GM21737 (cell line): ENCODE measurements around the gene ZSCAN16.

Experiments
- ATAC-seq: cut with Tn5 transposase; IDR thresholded peaks from one replicate; pipeline ENCODE4 v1.9.1; 2021; ENCODE audit warnings: mild to moderate bottlenecking, moderate library complexity; ENCODE audit not compliant: unreplicated experiment

Gene ZSCAN16

DNA sequence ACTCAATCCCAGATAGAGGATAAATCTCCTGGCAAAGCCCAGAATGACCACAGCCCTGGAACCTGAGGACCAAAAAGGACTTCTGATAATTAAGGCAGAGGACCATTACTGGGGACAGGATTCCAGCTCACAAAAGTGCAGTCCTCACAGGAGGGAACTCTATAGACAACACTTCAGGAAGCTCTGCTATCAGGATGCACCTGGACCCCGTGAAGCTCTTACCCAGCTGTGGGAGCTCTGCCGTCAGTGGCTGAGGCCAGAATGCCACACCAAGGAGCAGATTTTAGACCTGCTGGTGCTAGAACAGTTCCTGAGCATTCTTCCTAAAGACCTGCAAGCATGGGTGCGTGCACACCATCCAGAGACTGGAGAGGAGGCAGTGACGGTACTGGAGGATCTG lies 992 bp downstream of the ZSCAN16 start:
- ATAC-seq, result no peak

DNA sequence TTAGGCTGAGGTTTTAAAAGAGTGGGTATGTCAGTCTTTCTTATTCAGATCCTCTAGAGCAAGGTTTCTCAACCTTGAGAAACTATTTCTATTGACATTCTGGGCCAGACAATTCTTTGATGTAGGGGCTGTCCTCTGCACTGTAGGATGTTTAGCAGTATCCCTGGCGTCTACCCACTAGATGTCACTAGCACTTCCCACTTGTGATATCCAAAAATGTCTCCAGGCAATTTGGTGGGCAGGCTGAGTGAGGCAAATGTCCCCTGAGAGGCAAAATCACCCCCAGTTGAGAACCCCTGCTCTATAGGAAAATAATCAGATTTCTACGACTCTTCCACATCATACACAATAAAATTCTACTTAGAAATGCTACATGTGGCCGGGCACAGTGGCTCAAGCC lies 9.6 kb downstream of the ZSCAN16 start:
- no peak for ATAC-seq

DNA sequence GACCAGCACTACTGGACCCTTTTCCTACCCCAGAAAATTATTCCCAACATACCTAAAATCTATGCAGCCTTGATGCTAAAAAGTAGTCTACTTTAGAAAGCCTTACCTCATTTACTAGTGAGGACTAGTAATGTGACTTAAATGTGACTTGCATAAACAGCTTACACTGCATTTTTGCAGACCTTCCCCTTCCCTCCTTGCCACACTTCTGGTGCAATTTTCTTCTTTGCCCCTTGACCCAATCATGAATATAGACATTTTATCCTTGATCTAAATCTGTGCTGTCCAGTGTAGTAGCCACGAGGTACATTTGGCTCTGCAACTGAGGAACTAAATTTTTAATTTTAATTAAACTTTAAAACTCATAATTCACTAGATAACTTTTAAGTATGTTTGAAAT lies 10.3 kb downstream of the ZSCAN16 start:
- ATAC-seq, result no peak

DNA sequence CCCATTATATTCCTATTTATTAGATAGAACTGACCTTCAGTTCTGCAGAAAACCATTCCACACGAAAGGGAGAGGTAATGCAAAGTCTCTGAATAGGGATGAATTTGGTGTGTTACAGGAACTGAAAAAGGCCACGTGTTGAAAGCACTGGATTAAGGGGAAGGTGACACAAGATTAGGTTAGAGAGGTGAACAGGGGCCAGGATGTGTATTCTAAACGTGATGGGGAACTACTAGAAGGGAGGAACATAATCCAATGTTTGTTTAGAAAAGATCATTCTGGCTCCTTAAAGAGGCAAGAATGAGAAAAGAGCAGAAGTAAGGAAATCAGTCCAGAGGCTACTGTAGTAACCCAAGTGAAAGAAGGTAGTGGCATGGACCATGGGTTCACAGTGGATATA lies 11.0 kb downstream of the ZSCAN16 start:
- ATAC-seq, result no peak

DNA sequence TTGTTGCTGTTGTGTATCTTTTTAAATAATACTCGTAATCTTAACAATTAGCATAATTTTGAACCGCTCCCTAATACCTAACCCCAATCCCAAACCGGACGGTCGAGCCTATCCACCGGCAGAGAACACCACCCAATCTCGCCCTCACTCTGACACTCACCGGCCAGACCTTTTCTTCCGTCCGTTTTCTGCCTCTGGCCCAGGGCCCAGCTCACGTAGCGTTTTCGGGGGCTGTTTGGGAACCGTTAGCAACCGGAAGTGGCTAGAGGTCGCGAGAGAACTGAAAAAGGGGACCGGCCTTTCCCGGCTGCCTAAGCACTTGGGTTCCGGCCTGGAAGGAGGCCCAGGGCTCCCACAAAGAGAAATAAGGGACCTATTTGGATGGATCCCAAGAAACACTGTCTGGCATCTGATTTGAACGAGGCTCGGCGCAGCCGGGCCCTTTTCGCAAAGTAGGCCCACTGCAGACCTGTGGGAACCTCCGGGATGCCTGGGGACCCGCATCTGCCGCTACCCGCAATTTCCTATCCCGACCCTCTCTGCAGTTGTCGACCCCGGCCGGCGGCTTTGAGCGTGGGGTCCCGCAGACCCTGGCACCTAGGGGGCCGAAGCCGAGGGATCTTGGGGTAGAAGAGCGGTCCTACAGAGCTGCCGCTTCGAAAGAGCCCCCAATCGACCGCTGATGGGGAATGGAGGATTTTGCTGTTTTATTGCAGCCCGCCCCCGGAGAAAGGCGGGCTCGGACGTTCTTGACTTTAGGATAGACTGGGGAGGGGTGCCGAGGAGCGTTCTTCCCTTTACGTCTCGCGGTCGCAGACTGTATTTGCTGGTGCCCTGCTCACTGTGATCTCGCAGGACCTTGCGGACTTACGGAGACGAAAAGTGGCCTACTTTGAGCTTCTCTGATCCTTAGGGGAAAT lies 12.4 kb downstream of the ZSCAN16 start:
- ATAC-seq, result peak; percentile 66

DNA sequence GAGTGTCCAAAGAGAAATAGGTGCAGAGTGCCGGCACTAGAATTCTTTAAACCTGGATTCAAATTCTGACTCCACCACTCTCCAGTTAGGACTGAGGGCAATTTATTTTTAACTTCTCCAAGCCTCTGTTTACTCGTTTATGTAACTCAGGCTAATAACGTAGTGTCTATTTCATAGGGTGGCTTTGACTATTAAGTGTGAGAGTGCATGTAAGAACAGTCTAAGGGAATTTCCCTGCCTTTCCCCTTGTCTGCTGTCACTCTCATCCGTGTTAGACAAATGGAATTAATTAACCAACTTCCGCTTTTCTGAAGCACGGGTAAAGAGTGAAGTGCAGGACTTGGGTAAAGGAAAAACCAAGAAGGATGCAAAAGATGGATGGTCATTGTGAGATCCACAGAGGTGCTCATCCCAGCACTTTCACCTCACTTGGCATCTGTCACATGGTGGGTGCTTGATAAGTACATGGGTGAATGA lies 13.1 kb downstream of the ZSCAN16 start:
- no peak for ATAC-seq

DNA sequence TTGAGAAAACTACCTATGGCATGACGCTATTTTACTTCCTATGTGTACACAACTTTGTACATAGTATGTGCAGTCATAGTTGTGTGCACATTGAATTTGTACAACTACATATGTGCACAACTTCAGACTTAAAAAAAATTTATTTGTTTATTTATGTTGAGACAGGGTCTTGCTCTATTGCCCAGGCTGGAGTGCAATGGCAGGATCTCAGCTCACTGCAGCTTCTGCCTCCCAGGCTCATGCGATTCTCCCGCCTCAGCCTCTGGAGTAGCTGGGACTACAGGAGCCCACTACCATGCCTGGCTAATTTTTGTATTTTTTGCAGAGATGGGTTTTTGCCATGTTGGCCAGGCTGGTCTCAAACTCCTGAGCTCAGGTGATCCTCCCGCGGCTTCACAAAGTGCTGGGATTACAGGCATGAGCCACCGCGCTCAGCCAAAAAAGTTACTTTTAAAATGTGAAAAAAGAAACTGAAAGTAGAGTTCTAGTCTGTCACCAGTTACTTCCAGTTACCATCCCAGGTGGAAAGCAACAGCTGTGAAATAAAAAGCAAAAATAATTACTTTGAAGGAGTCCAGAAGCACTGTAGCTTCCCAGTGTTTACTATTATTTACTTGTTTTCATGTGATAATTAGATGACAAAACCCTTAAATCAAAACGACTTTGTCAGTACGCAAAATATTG lies 15.6 kb downstream of the ZSCAN16 start:
- ATAC-seq, result no peak

DNA sequence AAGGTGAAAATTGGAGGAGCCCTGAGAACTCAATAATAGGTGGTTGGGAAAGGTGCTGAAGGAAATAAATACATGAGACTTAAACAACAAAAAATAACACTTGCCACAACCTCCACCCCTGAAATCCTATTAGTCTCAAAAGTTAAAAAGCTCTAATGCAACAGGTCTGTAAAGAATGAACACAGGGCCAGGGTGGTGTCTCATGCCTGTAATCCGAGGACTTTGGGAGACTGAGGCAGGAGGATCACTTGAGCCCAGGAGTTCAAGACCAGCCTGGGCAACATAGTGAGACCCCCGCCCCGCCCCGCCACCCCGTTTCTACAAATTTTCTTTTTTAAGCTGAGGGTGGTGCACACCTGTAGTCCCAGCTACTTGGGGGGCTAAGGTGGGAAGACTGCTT lies 16.2 kb downstream of the ZSCAN16 start:
- no peak for ATAC-seq

DNA sequence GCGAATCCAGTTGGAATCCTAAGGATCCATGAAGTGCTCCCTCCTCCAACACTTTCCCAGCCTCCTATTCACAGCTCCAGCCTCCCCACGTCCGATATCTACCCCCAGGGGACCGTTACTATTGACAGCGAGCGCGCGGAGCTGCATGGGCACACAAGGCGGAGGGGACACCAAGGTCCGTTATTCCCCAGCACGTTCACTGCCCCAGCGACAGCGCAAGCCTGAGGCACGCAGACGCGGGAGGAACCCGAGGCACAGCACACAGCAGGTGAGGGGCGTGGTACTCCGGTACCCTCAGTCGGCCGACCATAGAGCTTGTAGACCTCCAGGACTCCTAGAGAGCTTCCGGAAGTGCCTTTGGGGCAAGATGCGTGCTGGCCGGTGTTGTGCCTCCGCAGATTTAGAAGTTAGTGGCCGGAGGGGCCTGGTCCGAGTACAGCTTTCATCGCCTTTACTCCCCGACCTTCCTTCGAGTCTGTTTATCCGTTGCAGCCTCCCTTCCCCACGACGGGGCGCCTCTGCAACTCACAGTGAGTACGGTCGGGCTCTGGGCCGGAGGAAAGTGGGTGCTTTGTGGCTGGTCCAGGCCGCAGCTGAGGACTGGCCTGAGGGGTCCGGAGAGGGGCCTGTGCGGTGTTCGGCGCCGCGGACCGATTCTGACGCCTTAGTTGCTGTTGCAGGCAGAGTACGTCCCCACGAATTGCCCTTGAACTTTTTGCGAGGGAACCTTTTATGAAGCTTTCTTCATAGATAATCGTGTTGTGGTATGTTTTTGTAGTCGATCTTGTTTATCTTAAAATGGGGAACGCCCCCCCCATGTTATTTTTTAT lies 17.3 kb downstream of the ZSCAN16 start, which contains the start of gene ZKSCAN8:
TSS of gene ZKSCAN8 (plus strand) at position 384 of the 830 bp plus-strand sequence. CDS start 6,525 bp downstream, outside the sequence.
- ATAC-seq, result peak; percentile 82

DNA sequence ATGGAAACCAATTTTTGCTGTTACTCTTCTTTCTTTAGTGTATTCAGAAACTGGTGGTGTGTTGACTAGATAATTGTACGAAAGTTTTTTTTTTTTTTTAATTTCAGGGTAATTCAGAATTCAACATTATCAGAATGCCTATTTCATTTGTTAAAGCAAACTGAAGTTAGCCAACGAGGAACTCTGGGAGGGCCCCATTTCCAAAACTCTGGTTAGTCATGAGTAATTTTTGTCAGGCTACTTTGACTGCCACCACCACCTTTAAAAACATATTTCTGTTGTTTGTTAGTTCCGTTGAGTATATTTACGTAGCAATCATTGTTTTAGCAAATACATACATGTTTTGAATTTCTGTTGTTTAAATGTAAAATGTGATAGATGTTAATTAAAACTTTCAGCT lies 18.0 kb downstream of the ZSCAN16 start:
- no peak for ATAC-seq

DNA sequence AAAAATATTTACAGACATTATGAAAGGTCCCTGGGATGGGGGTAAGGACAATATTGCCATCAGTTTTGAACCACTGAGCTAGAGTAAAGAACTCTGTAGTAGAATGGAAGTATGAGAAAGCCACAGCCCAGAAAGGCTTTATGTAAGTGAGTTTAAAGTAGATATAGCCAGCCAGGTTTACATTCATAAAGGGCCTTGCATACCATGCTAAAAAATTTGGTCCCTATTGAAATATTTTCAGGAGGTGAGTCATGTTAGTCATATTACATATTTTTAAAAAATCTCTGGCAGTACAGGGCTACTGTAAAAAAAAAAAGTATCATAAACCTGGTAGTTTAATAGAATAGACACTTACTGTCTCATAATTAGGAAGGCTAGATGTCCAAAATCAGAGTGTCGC lies 20.8 kb downstream of the ZSCAN16 start:
- no peak for ATAC-seq

DNA sequence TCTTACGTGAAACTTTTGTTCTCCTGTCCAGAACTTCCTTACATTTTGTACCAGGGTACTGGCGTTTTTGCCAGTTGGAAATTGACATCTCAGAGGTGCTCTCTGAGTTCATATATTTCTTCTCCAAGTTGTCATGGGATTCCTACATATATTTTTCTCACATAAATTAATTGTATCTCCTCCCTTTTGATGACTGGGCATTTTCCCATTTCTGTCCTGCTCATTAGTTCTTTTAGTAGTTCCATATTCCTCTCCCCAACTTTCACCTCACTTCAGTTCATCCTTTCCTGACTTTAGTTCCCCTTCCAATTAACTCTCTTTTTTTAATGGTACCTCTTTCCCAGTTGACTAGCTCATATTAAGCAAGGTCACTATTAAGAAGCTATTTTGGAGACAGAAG lies 28.1 kb downstream of the ZSCAN16 start:
- ATAC-seq, result no peak

DNA sequence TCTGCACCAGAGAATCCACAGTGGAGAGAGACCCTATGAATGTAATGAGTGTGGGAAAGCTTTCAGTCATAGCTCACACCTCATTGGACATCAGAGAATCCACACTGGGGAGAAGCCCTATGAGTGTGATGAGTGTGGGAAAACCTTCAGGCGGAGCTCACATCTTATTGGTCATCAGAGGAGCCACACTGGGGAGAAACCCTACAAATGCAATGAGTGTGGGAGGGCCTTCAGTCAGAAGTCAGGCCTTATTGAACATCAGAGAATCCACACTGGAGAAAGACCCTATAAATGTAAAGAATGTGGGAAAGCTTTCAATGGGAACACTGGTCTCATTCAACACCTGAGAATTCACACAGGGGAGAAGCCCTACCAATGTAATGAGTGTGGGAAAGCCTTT lies 29.1 kb downstream of the ZSCAN16 start:
- no peak for ATAC-seq

DNA sequence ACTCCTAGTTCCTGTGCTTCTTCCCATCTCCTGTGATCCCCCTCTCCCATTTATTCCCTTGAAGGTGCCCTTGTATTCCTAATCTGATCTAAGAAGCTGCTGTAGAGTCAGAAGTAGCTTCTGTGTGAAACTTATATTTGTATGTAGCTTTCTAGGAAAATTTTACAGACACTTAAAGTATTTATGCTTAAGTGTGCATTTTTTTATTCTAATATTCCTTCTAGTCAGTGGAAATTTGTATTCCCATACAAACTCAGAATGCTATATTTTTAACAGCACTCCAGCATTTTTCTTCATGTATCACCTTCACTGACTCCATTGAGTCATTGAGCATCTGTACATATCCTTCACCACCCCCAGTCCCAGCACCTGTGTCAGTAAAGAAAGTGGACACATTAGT lies 29.9 kb downstream of the ZSCAN16 start:
- no peak for ATAC-seq

DNA sequence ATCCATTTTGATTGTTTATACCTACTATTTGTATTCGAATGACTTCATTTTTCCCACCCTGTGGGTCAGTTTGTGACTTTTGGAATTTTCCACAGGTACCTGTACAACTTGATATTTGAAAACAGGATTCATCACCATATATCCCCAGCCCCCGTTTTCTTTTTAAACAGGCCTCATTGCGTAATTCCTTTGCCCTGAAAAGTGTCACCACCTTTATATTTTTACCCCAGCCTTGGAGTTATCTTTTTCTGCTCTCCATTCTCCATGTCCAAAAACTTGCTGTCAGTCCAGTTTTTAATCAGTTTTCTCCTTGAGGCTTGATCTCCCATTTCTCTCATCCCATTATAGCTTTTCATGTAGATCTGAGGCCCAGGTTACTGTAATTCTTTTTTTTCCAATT lies 33.9 kb downstream of the ZSCAN16 start:
- no peak for ATAC-seq

DNA sequence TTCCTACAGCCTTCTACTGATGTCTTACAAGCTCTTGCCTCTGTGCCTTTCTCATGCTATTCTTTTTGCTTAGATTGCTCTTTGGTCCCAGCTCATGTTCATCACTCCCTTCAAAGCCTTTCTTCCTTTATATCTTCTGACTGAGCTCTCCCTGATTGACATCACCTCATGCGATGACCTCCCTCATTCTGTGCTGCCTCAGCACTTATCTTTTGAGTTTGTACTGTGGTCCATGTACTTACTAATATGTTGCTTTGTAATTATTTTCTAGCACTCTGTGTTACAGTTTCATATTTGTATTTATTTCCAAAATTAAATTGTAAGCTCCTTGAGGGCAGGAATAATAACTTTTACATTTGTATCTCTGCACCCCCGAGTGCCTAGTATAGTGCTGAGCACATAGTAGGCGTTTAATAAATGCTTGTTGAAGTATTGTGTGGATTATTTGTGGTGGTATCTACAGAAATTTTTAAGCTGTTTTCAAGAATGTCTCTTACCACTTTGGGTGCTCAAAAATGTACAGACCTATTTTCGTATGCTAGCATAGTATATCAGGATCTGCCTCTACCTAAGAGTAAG lies 34.7 kb downstream of the ZSCAN16 start:
- ATAC-seq, result no peak

DNA sequence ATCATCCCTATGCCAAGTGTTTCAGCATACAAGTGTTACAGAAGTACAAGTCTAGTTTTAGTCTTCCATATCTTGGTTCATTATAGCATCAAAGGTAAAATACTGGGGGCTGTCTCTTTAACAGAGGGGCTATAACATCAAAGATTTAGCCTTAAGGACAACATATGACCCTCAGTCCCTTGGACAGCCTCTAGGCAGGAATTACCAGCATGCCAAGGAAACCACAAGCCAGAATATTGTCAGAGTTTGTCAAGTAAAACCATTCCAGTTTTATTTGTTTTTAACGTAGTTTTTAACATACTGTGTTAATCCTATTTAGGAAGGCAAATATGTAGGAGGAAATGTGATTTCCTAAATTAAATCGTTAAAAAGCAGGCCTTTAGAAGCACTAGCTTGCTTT lies 35.8 kb downstream of the ZSCAN16 start:
- no peak for ATAC-seq

DNA sequence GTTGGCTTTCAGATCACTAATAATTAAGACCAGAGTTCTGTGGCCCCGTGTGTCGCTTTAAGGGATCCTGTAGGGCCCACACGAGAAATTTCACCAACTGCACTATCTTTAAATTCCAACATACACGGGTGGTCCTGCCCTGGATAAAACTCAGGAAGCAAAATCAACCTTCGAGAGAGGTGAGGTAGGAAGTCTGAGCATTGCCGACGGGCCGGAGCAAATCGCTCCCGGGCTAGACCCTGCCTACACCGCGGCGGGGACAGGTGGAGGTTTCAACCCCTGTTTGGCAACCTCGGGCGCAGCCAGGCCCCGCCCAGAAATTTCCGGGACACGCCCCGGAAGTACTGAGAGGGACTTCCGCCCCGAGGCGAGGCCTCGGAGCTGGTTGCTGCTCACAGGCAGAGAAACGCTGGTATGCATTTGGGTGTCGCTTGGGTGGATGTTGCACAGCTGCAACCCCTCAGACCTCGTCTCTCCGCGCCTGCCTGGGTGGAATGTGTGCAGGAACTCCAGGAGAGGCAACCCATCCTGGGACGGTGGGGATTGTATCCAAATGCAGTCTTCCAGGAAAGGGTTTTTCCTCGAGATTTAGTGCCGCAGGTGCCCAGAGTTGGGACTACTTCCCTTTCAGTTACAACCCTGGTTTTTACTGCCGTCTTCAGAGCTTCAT lies 37.1 kb downstream of the ZSCAN16 start:
- ATAC-seq, result peak; percentile 94

DNA sequence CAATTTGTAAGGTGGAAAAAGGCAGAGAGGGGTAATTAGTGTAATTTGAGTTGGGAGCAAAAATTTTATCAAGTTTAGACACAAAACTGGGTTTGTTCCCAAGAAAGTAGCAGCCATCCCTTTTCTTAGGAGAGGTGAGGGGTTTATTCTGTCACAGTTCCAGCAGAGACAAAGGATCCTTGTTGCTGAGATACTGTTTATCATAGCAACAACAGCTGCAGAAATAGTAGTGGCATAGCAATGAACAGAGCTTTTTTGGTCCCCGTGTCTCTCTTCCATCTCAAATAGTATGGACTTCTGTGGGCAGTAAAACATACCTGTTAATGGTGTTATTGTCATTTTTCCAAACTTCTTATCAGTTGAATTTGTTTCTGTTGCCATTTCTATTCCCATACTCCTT lies 41.2 kb downstream of the ZSCAN16 start:
- ATAC-seq, result no peak

DNA sequence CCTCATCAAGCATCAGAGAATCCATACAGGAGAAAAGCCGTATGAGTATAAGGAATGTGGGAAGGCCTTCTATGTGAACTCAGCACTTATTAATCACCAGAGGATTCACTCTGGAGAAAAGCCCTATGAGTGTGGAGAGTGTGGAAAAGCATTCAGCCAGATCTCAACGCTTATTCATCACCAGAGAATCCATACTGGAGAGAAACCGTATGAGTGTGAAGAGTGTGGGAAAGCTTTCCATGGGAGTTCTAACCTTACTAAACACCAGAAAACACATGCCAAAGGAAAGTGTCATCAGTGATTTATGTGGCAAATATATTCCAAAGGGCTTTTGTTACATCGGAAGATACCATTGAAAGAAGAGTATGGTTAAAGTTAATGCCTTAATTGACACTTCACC lies 42.7 kb downstream of the ZSCAN16 start:
- ATAC-seq, result no peak
